ENCODE measurements around the gene PACSIN2.

The PACSIN2 gene

GRCh38 chr22:42856865-42857704 is 157.9 kb downstream of the PACSIN2 start, which contains the start of gene ARFGAP3:
ARFGAP3 (minus strand) TSS chr22:42857273; CDS start chr22:42857182, 91 bp downstream.
- DNase-seq (ENCODE audit: low read depth): peak; percentile 68

DNA sequence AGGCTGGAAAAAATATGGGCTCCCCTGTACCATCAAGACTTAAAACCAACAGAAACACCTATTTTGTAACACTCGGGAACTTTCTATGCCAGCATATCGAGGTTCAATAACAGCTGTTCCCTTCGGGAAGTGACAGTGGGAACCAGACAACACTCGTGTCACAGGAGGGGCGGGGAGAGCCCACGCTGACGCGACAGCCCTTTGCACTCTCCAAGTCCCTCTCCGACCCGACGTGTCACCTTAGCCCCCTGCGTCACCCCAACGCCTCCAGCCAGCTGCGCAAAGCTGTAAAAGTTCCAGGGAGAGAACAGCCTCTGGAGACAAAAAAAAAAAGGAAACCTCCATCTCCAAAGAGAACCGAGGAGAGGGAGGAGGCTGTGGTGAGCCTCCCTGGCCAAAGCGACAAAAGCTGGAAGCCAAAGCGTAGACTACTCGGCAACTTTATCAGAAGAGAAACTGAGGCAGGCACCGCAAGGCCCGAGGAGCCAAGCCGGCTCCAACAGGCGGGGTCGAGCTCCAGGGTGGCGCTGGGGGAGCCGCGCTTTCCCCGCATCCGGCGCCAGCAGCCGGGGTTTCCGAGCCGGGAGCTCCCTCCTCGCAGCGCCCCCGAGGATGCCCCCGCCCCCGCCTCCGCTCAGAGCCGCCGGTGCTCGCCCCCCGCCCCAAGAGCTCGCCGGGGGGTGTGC is 158.6 kb downstream of the PACSIN2 start:
- no peak for DNase-seq (ENCODE audit: low read depth)

GRCh38 chr22:42855721-42856120 is 159.2 kb downstream of the PACSIN2 start:
- no peak for DNase-seq (ENCODE audit: low read depth)

DNA sequence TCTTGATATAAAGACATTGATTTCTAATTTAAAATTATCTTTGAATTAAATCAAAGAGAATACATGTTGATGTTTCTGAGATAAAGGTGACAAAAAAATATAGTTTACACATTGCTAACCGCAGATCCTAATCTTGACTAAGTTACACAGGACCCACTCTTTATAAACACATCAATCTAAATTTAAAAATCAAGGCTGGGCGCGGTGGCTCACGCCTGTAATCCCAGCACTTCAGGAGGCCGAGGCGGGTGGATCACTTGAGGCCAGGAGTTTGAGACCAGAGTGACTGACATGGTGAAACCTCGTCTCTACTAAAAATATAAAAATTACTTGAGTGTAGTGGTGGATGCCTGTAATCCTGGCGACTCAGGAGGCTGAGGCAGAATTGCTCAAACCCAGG is 159.7 kb downstream of the PACSIN2 start:
- no peak for DNase-seq (ENCODE audit: low read depth)

DNA sequence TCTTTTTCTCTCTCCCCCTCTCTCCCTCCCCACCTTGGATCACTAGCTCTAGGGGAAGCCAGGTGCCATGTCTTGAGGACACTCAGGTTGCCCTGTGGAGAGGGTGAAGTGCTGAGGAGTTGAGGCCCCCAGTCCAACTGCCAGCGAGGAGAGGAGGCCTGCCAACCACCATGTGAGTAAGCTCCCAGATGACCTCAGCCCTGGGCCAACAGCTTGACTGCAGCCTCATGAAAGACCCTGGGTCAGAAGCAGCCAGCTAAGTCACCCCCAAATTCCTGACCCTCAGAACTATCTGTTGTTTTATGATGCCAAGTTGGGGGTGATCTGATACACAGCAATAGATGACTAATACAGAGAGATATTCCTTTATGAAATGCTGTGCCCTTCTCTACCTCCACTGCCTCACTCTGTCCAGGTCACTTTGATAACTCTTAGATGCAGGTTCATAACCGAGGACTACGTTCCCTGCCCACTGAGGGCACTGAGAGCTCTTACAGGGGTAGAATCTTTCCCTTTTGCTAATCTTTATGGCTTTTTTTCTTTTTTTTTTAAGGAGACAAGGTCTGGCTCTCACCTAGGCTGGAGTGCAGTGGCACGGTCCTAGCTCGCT is 165.9 kb downstream of the PACSIN2 start:
- DNase-seq (ENCODE audit: low read depth): no peak

- no peak for DNase-seq (ENCODE audit: low read depth)
Observed at GRCh38 chr22:42847110-42847509, 167.8 kb downstream of the PACSIN2 start.

GRCh38 chr22:42844756-42845155 is 170.2 kb downstream of the PACSIN2 start:
- DNase-seq (ENCODE audit: low read depth): no peak

GRCh38 chr22:42842658-42843370 is 172.1 kb downstream of the PACSIN2 start:
- no peak for DNase-seq (ENCODE audit: low read depth)

- no peak for DNase-seq (ENCODE audit: low read depth)
Observed at GRCh38 chr22:42841444-42841843, 173.5 kb downstream of the PACSIN2 start.

DNA sequence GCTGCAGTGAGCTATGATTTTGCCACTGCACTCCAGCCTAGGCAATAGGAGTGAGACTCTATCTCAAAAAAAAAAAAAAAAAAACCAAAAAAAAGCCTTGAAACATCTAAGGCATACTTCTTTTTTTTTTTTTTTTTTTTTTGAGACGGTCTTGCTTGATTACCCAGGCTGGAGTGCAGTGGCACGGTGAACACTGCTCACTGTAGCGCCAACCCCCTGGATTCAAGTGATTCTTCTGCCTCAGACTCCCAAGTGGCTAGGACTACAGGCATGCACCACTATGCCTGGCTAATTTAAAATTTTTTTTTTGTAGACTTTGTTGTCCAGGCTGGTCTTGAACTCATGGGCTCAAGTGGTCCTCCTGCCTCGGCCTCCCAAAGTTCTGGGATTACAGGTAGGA is 177.4 kb downstream of the PACSIN2 start:
- no peak for DNase-seq (ENCODE audit: low read depth)

GRCh38 chr22:42836026-42836425 is 178.9 kb downstream of the PACSIN2 start:
- no peak for DNase-seq (ENCODE audit: low read depth)

DNA sequence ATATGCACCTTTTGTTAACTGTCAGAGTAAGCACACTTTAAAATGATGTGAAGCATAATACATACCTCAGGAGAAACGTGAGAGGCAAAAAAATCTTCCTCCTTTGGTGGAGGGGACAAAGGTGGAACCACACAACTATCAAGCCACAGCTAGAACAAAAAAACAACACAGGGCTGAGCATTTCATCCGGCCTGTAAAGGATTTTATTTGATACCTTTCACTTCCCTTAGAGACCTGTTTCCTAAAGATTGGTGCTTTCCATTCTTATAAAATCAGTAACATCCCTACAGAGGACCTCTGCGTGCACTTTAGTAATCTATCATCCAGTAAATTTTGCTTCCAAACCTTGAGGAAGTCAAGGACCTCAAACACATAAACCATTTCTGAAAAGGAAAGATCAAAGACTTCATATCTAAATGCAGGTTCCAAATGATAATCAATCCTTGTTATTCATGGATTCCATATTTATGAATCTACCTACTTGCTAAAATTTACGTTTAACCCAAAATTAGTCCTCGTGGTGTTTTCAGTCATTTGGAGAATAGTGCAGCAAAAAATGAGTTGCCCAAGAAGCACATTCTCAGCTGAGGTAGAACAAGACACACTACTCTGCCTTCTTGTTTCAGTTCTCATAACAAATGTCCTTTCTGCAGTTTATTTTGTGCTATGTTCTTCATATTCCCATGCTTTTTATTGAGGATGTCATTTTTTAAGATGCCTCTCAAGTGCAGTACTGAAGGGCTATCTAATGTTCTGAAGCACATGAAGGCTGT is 180.6 kb downstream of the PACSIN2 start:
- no peak for DNase-seq (ENCODE audit: low read depth)

GRCh38 chr22:42833104-42833503 is 181.8 kb downstream of the PACSIN2 start:
- no peak for DNase-seq (ENCODE audit: low read depth)

DNA sequence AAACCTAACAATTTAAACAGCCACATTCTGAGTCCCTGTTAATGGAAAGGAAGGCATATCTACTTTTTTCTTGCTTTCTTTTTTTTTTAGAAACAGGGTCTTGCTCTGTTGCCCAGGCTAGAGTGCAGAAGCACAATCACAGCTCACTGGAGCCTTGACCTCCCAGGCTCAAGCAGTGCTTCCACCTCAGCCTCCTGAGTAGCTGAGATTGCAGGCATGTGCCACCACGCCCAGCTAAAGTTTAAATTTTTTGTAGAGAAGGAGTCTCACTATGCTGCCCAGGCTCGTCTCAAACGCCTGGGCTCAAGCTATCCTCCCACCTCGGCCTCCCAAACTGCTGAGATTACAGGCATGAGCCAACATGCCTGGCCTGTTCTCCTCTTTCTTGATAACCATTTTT is 183.2 kb downstream of the PACSIN2 start:
- no peak for DNase-seq (ENCODE audit: low read depth)

DNA sequence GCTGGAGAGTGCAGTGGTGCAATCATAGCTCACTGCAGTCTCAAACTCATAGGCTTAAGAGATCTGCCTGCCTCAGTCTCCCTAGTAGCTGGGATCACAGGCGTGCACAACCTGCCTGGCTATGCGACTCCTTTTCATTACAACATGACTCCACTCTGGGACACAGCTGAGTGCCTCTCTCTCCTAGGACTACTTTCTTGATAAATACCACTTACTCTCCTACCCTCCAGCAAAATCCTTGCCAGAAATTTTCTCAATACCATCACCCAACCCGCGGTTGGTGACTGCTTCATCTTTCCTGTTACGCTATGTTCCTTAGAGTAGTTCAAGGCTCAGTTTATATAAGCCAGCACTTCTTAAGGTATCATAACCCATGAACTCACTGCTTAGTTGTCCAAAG is 184.8 kb downstream of the PACSIN2 start:
- DNase-seq (ENCODE audit: low read depth): no peak

DNA sequence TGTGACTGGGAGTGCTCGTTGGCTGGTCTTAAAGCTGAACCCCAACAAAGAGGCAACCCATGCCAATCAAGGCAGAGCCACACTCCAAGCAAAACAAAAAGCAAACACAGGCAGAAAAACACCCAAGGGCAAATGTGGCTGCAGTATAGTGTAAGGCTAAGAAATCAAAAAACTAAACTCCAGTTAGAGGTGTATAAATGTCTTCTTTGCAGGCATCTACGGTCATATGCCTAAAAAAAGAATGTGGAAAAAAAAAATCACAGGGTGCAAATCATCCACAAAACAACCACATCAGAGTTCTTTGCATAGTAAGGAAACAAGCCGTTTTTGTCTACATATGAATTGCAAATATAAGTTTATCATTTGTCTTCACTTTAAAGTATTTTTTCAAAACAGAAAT is 185.6 kb downstream of the PACSIN2 start:
- DNase-seq (ENCODE audit: low read depth): no peak

DNA sequence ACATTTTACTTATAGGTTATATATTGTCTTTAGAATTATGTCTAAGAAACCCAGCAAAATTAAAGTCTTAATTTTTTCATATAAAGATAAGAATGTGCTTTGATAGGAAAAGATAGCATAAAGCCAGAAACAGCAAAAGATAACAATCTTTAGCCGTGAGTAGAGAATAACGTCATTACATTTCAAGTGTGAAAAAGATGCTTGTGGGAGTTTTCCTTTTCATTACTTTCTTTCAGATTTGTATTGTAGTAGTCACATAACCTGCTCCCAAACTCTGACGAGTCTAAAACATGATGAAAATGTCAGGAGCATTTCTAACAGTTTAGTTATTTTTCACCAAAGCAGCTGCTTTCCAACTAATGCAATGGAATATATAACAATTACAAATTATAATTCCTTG is 189.2 kb downstream of the PACSIN2 start:
- no peak for DNase-seq (ENCODE audit: low read depth)

DNA sequence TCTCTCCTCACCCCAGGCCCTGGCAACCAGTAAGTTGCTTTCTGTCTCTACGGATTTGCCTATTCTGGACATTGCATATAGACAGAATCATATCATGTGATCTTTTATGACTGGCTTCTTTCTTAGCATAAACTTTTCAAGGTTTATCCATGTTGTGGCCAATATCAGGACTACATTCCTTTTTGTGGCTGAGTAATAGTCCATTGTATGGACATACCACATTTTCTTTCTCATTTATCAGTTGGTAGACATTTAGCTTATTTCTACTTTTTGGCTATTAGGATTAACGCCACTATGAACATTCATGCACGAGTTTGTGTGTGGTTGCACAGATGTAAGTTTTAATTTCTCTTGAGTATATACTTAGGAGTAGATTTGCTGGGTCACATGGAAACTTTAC is 193.6 kb downstream of the PACSIN2 start:
- DNase-seq (ENCODE audit: low read depth): no peak

DNA sequence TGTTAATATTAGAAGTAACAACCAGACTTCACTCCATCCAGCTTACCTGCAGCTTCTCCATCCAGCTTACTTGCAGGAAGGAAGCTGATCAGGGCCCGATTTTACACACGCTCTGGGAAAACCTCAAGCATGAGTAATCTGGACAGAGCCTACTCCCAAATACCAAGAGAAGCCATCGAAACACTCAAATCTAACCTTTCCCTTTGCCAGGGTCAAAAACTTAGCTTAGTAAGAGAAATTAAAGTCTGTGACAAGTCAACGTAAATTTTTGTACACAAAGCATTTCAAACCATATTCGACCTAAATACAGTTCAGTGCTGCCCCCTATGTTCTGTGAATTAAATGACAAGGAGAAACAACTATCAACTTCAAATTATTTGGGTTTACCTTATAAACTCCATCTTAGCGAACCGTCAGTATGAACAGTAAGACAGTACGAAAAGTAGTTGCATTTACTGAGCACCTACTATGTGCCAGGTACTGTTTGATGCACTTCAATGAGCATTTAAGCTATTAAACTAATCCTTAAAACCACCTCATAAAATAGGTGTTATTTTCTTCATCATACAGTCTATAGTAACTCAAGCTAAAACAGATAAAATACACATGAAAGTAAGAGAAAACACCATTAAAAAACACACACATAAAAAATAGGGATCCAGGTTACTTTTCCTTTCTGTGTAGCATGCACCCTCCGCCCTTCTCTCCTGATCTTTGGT is 194.7 kb downstream of the PACSIN2 start:
- DNase-seq (ENCODE audit: low read depth): peak; percentile 15
